Body of pancreas (tissue), 4 donors: ENCODE results near the gene BRWD1.

Experiments
- CTCF ChIP-seq, 7 experiments: fragments of 450-650 bp in 4 of 7; fragments of 200-600 bp in 3 of 7; sonication (generic) in 3 of 7; IDR thresholded peaks; one replicate each; pipeline ENCODE4 v1.5.1; 2016 to 2019; ENCODE audit warnings: antibody characterized with exemption in 7 of 7
- POLR2A ChIP-seq, 3 donors: fragments of 450-650 bp; IDR thresholded peaks; one replicate each; pipeline ENCODE4 v1.6.1; 2016; ENCODE audit warnings: antibody characterized with exemption in 3 of 3, mild to moderate bottlenecking in 2 of 3

GRCh38 chr21:39282911-39283310 lies 30.5 kb downstream of the BRWD1 start:
- TF ChIP-seq POLR2A (IDR thresholded peaks at IDR 0.05) (no peak), CTCF (IDR thresholded peaks at IDR 0.05) (no peak)
